Parathyroid adenoma (tissue), 2 donors: ENCODE data around the gene CTBP2.

Source experiments
- H2AFZ ChIP-seq: fragments of 300-600 bp; sonication (generic); one replicate; pipeline ENCODE4 v1.7.0; 2017; ENCODE audit warnings: antibody characterized with exemption, mild to moderate bottlenecking
- H3K27ac ChIP-seq: fragments of 300-600 bp; sonication (generic); one replicate; pipeline ENCODE4 v1.7.0; 2017
- H3K27me3 ChIP-seq: fragments of 300-600 bp; sonication (generic); one replicate; pipeline ENCODE4 v1.7.0; 2017; ENCODE audit warnings: low read length; ENCODE audit not compliant: control insufficient read depth, insufficient read depth
- H3K36me3 ChIP-seq: fragments of 300-600 bp; sonication (generic); one replicate; pipeline ENCODE4 v1.7.0; 2017; ENCODE audit warnings: low read length; ENCODE audit not compliant: control insufficient read depth, insufficient read depth
- H3K4me1 ChIP-seq: fragments of 300-600 bp; sonication (generic); one replicate; pipeline ENCODE4 v1.7.0; 2017; ENCODE audit warnings: control low read depth
- H3K4me2 ChIP-seq: fragments of 300-600 bp; sonication (generic); one replicate; pipeline ENCODE4 v1.7.0; 2017; ENCODE audit warnings: low read length
- H3K4me3 ChIP-seq: fragments of 300-600 bp; sonication (generic); one replicate; pipeline ENCODE4 v1.7.0; 2017; ENCODE audit warnings: low read depth, low read length
- H3K79me2 ChIP-seq: fragments of 300-600 bp; sonication (generic); one replicate; pipeline ENCODE4 v1.7.0; 2017; ENCODE audit warnings: control low read depth
- H3K9ac ChIP-seq: fragments of 300-600 bp; sonication (generic); one replicate; pipeline ENCODE4 v1.7.0; 2017; ENCODE audit warnings: mild to moderate bottlenecking
- H3K9me3 ChIP-seq: fragments of 300-600 bp; sonication (generic); one replicate; pipeline ENCODE4 v1.7.0; 2017; ENCODE audit warnings: low read length; ENCODE audit not compliant: control insufficient read depth
- TF ChIP-seq, protein P1 (sequence below): fragments of 300-600 bp; sonication (generic); IDR thresholded peaks from one replicate; pipeline ENCODE4 v1.7.0; 2017; ENCODE audit warnings: antibody characterized with exemption, mild to moderate bottlenecking
- donor health status: primary hyperparathyroidism.

CTBP2 gene

GRCh38 chr10:125146791-125147579 is 13.4 kb downstream of the CTBP2 start:
- no peak overlapping the region for H3K9ac ChIP-seq
- no peaks in the 10 kb centered on the region for H3K27me3 ChIP-seq

DNA sequence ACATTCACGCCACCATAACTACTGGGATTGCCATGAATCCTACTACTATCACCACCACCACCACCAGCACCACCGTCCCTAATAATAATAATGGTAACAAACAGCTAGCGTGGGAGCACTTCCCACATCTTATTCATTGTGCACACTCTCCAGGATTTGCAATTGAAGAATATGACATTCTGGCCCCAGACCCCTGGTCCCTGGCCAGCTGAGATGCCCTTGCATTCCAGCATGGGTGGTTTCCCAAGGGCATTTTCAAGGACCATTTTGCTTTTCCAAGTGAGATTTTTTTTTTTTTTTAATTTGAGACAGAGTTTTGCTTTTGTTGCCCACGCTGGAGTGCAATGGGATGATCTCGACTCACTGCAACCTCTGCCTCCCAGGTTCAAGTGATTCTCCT is 14.7 kb downstream of the CTBP2 start:
- H3K9me3 ChIP-seq = no peaks in the 10 kb centered on the region
- H3K36me3 ChIP-seq = no peaks in the 10 kb centered on the region
- no peak overlapping the region for H2AFZ ChIP-seq
- H3K27ac ChIP-seq = no peak overlapping the region
- TF ChIP-seq, protein P1, sequence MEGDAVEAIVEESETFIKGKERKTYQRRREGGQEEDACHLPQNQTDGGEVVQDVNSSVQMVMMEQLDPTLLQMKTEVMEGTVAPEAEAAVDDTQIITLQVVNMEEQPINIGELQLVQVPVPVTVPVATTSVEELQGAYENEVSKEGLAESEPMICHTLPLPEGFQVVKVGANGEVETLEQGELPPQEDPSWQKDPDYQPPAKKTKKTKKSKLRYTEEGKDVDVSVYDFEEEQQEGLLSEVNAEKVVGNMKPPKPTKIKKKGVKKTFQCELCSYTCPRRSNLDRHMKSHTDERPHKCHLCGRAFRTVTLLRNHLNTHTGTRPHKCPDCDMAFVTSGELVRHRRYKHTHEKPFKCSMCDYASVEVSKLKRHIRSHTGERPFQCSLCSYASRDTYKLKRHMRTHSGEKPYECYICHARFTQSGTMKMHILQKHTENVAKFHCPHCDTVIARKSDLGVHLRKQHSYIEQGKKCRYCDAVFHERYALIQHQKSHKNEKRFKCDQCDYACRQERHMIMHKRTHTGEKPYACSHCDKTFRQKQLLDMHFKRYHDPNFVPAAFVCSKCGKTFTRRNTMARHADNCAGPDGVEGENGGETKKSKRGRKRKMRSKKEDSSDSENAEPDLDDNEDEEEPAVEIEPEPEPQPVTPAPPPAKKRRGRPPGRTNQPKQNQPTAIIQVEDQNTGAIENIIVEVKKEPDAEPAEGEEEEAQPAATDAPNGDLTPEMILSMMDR = no peak
- H3K4me1 ChIP-seq = no peaks in the 10 kb centered on the region
- H3K4me3 ChIP-seq = no peak overlapping the region
- no peaks in the 10 kb centered on the region for H3K27me3 ChIP-seq
- H3K79me2 ChIP-seq = peaks cover 46% of the 10 kb centered on the region
- no peak overlapping the region for H3K9ac ChIP-seq
- no peak overlapping the region for H3K4me2 ChIP-seq

More at GRCh38 chr10:125146791-125147579, 13.4 kb downstream of the CTBP2 start:
- H3K79me2 ChIP-seq = peaks cover 51% of the 10 kb centered on the region
- no peaks in the 10 kb centered on the region for H3K36me3 ChIP-seq
- H3K4me3 ChIP-seq = no peak overlapping the region
- no peak overlapping the region for H3K4me2 ChIP-seq
- no peak overlapping the region for H3K27ac ChIP-seq
- no peaks in the 10 kb centered on the region for H3K9me3 ChIP-seq
- no peaks in the 10 kb centered on the region for H3K4me1 ChIP-seq
- no peak overlapping the region for H2AFZ ChIP-seq
- TF ChIP-seq, protein P1 = no peak

DNA sequence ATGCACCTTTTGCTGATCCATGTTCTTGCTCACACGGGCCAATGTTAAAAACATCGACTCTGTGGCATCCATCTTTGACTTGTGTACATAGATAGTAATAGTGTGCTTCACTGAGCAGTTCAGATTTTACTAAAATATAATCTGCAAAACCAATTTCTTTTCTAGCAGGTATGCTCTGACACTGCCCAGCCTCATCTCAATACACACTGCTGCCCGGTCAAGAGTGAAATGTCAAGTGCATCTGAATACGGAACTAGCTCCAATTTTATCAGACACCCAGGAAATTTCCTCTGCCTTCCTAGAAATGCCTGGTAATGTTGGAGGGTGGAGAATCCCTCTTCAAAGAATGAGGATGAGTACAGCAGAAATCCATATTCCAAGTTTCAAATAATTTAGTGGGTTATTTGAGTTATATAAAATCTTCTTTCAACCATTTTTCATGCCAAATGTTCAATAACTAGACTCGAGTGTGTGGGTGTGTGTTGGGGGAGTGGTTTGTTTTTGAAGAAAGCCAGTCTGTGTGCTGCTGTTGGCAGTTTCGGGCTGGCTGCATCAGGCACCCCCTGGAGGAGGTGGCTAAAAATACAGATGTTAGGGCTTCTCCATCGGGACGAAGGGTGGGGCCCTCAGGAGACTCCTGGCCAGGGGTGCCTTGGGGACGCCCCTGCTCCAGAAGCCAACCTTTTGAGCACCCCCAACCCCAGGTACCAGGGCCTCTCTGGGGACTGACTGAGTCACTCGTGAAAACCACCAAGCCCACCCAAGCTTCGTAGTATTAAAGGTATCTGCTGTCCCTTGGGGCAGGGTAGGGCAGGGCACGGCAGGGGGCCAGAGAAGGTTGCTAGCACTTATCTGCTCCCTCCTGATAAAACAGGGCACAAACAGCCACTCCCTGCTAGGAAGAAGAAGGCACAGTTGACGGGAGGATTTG is 15.4 kb downstream of the CTBP2 start:
- no peaks in the 10 kb centered on the region for H3K4me1 ChIP-seq
- peaks cover 49% of the 10 kb centered on the region for H3K79me2 ChIP-seq
- H3K9ac ChIP-seq = no peak overlapping the region
- no peak overlapping the region for H2AFZ ChIP-seq
- TF ChIP-seq, protein P1 = no peak
- no peaks in the 10 kb centered on the region for H3K9me3 ChIP-seq
- H3K27me3 ChIP-seq = no peaks in the 10 kb centered on the region
- H3K36me3 ChIP-seq = no peaks in the 10 kb centered on the region
- H3K4me3 ChIP-seq = no peak overlapping the region
- H3K4me2 ChIP-seq = no peak overlapping the region
- no peak overlapping the region for H3K27ac ChIP-seq

GRCh38 chr10:125144206-125144605 is 16.2 kb downstream of the CTBP2 start:
- Histone ChIP-seq H3K4me2 (no peak overlapping the region), H3K4me1 (no peaks in the 10 kb centered on the region)

More at GRCh38 chr10:125144206-125144605, 16.2 kb downstream of the CTBP2 start:
- H2AFZ ChIP-seq = no peak overlapping the region
- no peak overlapping the region for H3K9ac ChIP-seq
- no peak overlapping the region for H3K27ac ChIP-seq
- no peaks in the 10 kb centered on the region for H3K27me3 ChIP-seq
- no peak overlapping the region for H3K4me3 ChIP-seq
- TF ChIP-seq, protein P1 = no peak
- H3K36me3 ChIP-seq = no peaks in the 10 kb centered on the region
- no peaks in the 10 kb centered on the region for H3K9me3 ChIP-seq
- H3K79me2 ChIP-seq = peaks cover 55% of the 10 kb centered on the region
